ENCODE data around the gene C12orf43.

Gene C12orf43

DNA sequence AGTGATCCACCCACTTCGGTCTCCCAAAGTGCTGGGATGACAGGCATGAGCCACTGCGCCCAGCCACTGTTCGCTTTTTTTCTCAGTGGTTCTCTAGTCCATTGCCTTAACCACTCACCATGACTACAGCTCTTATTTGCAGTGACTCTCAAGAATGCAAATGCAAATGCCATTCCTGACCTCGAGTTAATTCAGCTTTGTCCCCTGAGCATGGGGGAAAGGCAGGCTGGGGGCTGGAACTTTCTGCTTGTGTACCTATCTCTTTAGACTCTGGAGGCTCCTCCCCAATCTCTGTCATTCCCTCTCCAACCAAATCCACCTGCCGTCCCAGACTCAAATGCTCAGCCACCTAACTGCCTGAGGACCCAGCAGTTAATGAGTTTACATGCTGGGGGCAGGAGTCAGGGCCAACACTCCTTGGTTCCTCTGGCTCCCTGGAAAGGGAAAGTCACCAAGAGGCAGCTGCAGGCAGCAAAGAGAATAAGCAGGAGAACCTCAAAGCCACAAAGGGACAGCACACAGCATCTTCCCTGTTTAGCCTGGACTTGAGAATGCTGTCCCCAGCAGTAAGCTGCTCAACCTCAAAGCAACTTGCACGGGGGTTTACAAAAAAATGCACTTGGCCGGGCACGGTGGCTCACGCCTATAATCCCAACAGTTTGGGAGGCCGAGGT, 43.3 kb downstream of the C12orf43 start:
- DNase-seq = no peak

DNA sequence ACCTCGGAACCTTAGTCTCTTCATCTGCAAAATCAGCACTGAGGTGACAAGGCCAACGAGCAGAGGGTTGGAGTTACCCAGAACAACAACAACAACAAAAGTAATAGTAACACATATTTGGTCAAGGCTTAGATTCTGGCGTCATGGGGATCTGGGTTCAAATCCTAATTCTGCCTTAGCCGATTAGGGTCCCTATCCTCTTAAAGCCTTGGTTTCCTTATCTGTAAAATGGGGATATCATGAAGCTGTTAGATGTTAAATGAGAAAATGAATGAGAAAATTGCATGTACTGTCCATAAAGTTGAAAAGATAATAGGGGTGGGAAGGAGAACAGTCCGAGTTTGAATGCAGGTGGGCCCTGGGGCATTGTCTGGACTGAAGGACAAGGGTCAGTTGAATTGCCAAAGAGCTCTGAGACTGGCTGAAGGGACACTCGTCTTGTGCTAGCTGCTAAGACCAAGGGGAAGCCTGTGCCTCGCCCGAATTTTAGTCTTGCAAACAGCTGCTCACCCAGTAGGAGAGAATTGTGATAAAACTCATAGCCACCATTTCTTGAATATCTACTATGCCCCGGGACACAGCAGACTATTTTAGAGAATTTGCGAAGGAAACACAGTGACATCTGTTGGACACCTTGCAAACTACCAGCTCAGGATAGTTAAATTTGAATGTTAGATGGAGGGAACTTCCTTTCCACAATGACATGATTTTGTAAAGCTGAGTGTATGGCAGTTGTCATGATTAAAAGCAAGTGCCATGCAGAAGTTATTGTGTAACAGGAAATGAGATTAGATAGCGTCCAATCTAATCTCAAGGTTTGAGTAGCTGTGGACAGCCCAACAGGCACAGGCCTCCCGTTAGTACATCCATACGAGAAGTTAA, 44.7 kb downstream of the C12orf43 start:
- DNase-seq = peak; percentile 77

DNA sequence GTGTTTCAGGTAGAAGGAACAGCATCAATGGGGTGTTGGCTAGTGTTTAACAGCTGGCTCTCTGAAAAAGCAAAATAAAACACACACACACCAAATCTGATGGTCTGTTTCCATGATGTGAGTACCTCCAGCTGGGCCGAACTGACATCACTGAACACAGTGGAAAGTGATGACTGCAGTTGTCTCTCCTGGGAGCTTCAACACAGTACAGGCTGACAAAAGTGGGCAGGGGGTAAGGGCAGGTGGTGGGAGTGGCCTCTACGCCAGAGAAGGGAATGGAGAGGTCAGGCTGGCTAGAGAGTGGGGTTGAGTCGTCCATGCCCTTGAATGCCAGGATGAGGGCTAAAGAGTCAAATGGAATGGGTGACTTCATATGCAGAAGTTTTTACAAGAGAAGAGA, 46.0 kb downstream of the C12orf43 start:
- DNase-seq = no peak

DNA sequence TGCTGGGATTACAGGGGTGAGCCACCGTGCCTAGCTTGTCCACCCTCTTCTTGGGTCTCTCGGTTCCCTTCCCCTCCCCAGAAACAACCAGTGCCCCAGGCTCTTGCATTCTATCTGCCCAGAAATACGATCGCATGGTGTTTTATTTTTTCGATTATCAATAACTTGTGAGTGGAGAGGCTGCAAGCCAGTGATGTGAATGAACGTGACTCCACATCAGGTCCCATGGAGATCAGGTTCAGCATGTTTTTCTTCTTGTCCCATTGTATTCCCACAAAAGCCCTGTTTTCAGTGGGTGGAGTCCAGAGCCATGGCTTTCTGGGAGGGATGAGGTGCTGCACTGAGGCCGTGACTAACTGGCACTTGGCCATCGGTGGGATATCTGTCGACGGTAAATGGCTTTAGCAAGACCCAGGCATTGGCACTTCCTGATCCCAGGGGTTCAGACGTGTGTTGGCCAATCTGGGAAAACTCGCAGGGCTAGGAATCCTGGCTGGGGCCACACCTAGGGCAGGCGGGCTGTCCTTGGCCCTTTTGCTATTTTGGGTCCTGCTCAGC, 50.7 kb downstream of the C12orf43 start:
- DNase-seq = no peak

DNA sequence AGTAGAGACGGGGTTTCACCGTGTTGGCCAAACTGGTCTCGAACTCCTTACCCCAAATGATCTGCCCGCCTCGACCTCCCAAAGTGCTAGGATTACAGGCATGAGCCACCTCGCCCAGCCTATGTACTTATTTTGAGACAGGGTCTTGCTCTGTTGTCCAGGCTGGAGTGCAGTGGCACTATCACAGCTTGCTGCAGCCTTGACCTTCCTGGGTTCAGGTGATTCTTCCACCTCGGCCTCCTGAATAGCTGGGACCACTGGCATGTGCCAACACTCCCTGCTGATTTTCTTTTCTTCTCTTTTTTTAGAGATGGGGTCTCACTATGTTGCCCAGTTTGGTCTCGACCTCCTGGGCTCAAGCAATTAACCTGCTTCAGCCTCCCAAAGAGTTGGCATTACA, 52.0 kb downstream of the C12orf43 start:
- no peak for DNase-seq

DNA sequence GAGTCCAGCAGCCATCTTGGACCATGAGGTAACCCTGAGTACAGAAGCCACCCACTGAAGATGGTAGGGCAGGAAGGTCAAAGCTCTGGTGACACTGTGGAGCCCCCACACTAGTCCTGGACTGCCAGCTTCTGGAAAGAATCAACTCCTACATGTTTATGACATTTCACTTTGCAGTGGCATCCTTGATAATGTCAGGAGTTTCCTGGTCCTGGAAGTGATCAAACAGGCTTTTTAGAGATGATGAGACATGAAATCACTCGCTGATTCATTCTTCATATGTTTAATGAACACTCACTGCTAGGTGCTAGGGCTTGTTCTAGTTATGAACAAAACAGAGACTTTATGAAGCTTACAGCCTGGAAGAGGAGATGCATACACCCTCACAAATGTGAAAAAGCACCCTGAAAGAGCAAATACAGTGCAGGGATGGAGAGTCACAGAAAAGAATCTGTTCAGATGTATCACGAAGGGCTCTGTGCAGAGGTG, 53.7 kb downstream of the C12orf43 start:
- DNase-seq = peak; percentile 64

DNA sequence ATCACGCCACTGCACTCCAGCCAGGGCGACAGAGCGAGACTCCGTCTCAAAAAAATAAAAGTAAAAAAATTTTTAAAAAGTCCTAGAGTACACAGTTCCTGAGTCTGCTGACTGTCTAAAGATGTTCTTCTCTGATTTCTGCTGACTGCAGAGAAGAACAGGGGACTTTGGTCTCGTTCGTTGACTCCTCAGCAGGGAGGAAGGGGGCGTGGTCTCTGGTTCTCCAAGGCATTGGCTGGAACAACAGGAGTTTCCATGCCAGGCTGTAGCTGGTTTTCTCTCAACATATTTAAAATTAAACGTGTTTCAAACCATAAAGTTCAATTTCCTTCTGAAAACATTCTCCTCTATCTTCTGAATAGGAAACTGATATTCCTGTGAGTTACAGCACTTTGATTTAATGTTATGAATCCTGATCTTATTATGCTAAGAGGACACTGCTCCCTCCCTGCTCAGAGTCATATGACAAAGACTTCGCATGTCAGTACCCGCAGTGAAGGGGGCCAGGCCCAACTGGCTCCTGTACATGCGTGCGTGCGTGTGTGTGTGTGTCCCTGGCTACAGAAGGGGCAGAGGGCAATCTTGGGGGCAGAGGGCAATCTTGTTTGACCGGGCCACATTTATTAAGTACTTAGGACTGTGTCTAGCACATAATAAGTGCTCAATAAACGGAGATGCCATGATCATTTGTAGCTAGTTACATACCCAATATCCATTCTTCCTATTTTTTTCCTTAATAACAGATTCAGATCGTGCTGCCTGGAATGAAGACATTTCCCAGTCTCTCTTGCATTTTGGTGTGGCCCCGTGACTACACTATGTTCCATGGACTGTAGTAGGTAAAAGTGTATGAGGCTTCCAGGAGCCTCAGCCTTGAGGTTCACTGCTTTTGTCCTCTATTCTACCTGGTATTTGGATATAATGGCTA, 54.4 kb downstream of the C12orf43 start:
- no peak for DNase-seq

DNA sequence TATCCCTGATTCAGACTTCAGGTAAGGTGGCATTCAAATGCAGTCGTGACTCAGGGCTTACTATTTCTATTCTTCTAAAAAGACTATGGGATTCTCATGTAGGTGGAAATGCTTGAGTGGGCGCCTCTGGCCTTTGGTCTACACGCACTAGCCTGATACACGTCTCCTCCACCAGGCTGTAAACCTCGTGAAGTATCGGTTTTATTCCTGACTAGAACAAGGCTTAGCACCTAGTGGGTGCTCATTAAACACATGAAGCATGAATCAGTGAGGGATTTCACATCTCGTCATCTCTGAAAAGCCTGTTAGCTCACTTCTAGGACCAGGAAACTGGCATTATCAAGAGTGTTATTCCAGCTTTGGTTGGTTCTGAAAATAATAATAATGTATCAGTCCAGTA, 55.6 kb downstream of the C12orf43 start:
- peak; percentile 53 for DNase-seq

DNA sequence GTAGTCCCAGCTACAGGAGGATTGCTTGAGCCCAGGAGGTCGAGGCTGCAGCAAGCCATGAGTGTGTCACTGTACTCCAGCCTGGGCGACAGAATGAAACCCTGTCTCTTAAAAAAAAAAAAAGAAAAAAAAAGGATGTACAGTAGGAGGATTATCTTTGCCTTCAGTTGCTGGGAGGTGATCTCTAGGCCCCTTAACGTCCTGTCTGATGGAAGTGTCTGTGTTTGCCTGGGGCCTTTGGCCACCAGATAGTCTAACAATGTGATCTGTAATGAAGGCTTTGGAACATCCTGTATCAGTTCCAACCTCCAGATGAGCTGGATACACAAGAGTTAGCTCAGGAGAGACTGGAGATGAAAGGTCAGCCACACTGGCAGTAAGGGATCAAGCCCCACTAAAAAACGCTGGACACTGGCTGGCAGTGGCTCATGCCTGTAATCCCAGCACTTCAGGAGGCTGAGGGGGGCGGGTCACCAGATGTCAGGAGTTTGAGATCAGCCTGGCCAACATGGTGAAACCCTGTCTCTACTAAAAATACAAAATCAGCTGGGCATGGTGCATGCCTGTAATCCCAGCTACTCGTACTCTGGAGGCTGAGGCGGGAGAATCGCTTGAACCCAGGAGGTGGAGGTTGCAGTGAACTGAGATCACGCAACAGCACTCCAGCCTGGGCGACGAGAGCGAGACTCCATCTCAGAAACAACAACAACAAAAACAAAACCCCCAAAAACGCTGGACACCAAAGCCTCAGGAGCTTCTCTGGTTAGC, 57.0 kb downstream of the C12orf43 start:
- no peak for DNase-seq

DNA sequence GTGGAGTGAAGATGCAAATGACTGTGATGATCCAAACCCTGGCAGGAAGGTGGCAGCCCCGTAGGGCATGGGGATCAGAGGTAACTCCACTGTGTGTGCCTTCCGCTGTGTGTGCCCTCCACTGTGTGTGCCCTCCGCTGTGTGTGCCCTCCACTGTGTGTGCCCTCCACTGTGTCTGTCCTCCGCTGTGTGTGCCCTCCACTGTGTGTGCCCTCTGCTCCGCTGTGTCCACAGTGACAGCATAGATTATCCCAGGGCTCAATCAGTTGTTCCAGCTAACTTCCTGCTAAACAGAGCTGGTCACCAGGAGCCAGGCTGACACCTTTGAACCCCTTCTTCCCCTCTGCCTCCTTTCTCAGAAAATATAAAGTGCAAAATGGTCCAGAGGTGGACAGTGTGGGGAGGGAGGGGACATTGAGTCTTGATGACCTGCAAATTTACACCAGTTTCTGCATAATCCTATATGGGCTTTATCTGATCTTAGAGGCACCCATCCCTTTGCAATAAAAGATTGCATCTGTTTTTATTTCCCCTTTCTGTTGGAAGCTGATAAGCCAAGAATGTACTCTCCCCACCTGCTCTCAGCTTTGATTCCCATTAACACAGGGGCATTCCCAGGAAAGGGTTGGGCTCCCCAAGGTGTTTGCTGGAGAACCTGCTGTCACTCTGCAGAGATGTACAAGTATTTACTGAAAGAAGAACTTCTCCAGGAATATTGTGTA, 59.5 kb downstream of the C12orf43 start:
- DNase-seq = no peak

DNA sequence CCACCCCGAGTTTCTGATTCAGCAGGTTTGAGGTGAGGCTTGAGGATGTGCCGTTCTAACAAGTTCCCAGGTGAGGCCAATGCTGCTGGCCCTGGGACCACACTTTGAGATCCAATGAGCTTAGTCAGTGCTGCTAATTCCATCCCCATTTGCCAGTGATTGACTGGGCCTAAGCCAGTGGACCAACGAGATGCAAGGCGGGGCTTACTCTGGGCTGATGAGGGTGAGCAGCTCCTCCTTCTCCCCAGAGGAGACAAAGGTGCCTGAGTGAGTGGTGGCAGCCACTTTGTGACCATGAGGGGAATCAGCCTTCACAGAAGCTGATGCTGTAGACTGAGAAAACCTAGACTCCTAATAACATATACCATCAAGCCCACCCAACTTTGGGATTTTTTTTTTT, 61.1 kb downstream of the C12orf43 start:
- DNase-seq = no peak

DNA sequence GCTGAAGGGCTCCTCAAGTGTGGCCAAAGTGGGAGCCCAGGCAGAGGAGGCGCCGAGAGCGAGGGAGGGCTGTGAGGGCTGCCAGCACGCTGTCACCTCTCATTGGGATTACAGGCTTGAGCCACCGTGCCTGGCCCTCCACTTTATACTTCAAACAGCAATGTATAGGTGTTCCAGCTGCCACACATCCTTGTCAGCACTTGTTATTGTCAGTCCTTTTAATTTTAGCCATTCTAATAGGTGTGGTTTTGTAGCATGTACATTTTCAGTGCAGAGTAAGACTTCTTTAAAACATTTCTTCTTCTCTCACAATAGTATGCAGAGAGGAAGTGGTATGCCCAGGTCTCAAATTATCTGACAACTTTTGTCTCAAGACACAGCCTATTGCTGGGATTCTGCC, 65.5 kb downstream of the C12orf43 start:
- no peak for DNase-seq
